RWPE2 (cell line): ENCODE measurements around the gene CACNA1S.
A peak's percentile ranks its signal among the peaks of the same experiment; 100 is the strongest.

Source experiments
- ATAC-seq: fragments of 200-7000 bp; cut with Tn5 transposase; 3 replicates; pipeline ENCODE4 v1.9.1; 2021; ENCODE audit warnings: low read depth
- DNase-seq: peaks from one replicate; pipeline ENCODE4 v3.0.0-alpha.2; 2020; ENCODE audit warnings: low spot score
- H3K27ac ChIP-seq: fragments of 450-650 bp; 2 replicates; pipeline ENCODE4 v1.5.1; 2017; ENCODE audit warnings: mild to moderate bottlenecking; ENCODE audit not compliant: poor library complexity, severe bottlenecking
- H3K27me3 ChIP-seq: fragments of 250-450 bp; sonication (Bioruptor Pico); 2 replicates; pipeline ENCODE4 v1.5.1; 2021; ENCODE audit warnings: mild to moderate bottlenecking, moderate library complexity; ENCODE audit not compliant: insufficient read depth, poor library complexity, severe bottlenecking
- H3K36me3 ChIP-seq: fragments of 250-450 bp; sonication (Bioruptor Pico); 2 replicates; pipeline ENCODE4 v1.5.1; 2020; ENCODE audit warnings: low read depth, mild to moderate bottlenecking, moderate library complexity
- H3K4me1 ChIP-seq: fragments of 250-450 bp; sonication (Bioruptor Pico); 2 replicates; pipeline ENCODE4 v1.5.1; 2021; ENCODE audit warnings: mild to moderate bottlenecking, moderate library complexity; ENCODE audit not compliant: insufficient read depth, poor library complexity, severe bottlenecking
- H3K4me3 ChIP-seq: fragments of 250-450 bp; sonication (Bioruptor Pico); 2 replicates; pipeline ENCODE4 v1.5.1; 2021; ENCODE audit warnings: mild to moderate bottlenecking, moderate library complexity; ENCODE audit not compliant: severe bottlenecking
- H3K9me3 ChIP-seq: fragments of 250-450 bp; sonication (Bioruptor Pico); 2 replicates; pipeline ENCODE4 v1.5.1; 2021; ENCODE audit warnings: mild to moderate bottlenecking, moderate library complexity; ENCODE audit not compliant: severe bottlenecking
- TF ChIP-seq, protein P1 (sequence below): fragments of 450-650 bp; IDR thresholded peaks from one replicate; pipeline ENCODE4 v1.5.1; 2017; ENCODE audit warnings: mild to moderate bottlenecking, moderate library complexity; ENCODE audit not compliant: poor library complexity, severe bottlenecking

CACNA1S gene

DNA sequence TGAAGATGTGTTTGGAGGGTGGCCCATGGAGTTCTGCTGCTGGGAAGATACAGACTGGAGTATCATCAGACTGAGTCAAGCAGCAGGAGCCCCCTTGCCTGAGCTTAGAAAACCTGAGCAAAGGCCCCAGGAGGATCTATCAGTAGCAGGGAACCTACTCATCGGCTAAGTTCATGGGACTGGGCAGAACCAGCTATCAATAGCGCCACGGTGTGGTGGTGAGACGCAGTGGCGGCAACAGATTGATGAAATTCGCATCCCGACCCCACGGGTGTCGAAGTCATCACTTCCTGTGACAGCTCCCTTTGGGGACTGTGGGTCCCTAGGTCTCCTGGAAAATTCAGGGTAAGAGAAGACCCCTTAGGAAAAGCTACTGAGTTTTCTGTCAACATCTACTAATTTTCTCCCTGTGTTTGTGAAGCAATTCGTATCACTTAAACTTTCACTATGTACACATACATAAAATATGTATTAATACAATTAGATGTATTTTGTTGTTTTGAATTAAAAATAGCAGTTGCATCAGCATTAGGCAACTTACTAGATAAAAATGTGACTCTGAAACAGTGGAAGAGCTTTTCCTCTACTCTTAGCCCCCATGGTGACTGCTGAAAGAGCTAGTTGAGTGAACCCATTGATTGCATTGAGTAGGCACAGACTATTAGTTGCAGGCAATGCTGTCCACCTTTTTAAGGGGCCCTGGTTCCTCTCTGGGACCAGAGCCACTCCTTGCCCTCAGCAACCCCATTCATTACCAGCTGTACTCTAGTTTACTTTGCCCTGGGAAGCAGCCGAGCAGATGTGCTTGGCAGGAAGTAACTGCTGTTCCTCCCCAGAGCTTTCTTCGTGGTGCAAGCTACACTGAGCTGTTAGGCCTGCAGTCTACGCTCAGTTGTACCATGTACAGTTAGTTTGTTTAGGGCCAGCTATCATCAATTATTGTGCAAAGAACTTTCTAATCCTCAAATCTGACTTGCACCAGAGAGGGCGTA lies 7.3 kb upstream of the CACNA1S start:
- no peak; the same call in 2 of the 3 replicates for ATAC-seq
- H3K4me1 ChIP-seq = no peaks in the 10 kb centered on the region
- no peak overlapping the region for H3K27ac ChIP-seq
- TF ChIP-seq, protein P1, sequence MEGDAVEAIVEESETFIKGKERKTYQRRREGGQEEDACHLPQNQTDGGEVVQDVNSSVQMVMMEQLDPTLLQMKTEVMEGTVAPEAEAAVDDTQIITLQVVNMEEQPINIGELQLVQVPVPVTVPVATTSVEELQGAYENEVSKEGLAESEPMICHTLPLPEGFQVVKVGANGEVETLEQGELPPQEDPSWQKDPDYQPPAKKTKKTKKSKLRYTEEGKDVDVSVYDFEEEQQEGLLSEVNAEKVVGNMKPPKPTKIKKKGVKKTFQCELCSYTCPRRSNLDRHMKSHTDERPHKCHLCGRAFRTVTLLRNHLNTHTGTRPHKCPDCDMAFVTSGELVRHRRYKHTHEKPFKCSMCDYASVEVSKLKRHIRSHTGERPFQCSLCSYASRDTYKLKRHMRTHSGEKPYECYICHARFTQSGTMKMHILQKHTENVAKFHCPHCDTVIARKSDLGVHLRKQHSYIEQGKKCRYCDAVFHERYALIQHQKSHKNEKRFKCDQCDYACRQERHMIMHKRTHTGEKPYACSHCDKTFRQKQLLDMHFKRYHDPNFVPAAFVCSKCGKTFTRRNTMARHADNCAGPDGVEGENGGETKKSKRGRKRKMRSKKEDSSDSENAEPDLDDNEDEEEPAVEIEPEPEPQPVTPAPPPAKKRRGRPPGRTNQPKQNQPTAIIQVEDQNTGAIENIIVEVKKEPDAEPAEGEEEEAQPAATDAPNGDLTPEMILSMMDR = peak; percentile 52
- no peak overlapping the region for H3K4me3 ChIP-seq
- no peaks in the 10 kb centered on the region for H3K9me3 ChIP-seq
- DNase-seq = no peak
- H3K27me3 ChIP-seq = no peaks in the 10 kb centered on the region
- H3K36me3 ChIP-seq = no peaks in the 10 kb centered on the region

DNA sequence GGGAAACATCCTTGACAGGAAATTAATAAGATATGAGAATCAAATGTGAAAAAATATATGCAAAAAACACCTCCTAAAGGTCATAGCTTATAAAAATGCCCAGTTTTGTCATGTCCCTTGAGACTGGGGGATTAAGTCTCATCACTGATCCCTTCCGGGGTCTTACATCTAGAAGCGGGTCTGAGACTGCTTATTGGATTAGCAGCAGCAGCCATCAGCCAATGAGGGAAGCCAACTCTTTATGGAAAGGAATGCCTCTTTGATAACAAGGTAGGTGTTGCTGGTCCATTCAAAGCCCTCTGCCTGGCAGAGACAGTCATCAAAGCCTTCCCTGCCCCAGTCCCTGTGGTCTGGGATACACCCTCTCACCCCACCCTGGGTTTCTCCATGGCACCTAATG lies 3.9 kb upstream of the CACNA1S start:
- Histone ChIP-seq H3K36me3 (no peaks in the 10 kb centered on the region), H3K27me3 (no peaks in the 10 kb centered on the region), H3K4me3 (no peak overlapping the region), H3K4me1 (no peaks in the 10 kb centered on the region), H3K9me3 (no peaks in the 10 kb centered on the region), H3K27ac (no peak overlapping the region)
- ATAC-seq (no peak), DNase-seq (no peak)
- TF ChIP-seq, protein P1 = no peak

DNA sequence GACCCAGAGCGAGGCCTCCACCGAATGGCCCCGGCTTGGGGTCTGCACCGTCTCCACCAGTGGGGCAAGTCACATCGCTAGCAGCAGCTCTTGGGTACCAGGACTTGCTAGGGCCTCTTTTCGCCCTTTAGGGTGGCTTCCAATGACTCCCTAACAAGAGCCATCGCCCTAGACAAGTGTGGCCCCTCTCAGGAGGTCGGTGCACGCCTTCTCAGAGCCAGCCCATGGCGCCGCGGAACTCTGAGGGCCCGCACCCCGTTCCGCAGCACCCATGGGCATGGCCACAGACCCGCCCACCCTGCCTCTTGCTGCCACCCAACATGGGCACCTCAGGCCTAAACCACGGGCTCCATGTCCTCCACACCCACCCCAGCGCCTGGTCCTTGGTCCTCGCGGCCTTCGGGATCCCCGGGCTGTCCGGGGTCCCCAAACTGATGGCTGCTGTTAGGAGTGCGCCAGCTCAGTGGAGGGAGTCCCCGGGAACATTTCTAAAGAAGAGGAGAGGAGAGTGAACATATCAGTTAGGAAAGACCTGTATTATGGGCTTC lies 3.2 kb upstream of the CACNA1S start:
- Histone ChIP-seq H3K27ac (no peak overlapping the region), H3K4me1 (no peaks in the 10 kb centered on the region), H3K36me3 (no peaks in the 10 kb centered on the region), H3K4me3 (no peak overlapping the region), H3K9me3 (no peaks in the 10 kb centered on the region), H3K27me3 (no peaks in the 10 kb centered on the region)
- DNase-seq = no peak
- TF ChIP-seq, protein P1 = no peak
- ATAC-seq = no peak

DNA sequence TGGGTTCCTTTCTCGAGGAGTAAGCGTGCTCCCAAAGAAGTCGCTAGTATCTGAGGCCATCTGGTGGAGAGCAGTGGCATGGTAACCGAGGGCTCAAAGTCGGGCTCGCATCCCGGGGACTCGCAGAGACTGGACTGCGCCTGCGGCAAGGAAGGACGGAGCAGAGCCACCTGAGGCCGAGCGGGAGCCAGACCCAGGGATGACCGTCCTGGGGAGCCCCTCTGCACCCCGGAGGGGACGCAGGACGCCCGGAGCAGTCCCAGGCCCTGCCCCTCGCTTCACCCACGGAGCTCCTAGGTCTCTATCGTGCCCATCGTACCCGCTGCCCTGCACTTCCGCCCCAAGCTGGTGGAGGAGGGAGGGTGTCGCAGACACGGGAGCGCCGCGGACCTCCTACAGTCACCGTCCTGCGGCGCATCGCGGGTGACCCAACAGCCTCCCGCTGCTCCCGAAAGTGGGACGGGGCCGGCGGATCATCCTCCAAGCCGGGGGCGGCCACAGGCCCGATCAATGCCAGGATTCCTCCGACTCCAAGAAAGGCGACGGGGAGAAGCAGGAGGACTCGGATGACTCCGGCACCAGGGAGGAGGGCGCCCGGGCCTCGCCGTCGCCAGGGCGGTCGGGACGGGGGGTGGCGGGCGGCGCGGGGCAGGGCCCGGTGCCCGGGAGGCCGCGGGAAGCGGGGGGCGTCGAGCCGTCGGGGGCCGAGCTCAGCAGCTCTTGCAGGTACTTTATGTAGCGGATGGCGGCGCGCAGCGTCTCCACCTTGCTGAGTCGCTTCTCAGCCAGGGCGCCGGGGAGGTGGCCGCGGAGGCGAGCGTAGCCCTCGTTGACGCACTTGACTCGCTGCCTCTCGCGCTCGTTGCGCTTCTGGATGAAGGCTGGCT lies 2.3 kb upstream of the CACNA1S start:
- H3K27ac ChIP-seq = no peak overlapping the region
- no peaks in the 10 kb centered on the region for H3K9me3 ChIP-seq
- H3K4me3 ChIP-seq = peak overlapping the region; percentile 41
- TF ChIP-seq, protein P1 = peak; percentile 91
- DNase-seq = peak; percentile 82
- no peaks in the 10 kb centered on the region for H3K27me3 ChIP-seq
- peak; percentile 95 for ATAC-seq
- H3K4me1 ChIP-seq = no peaks in the 10 kb centered on the region
- H3K36me3 ChIP-seq = no peaks in the 10 kb centered on the region
